Left ventricle myocardium inferior (tissue), 1 donor: ENCODE results near the gene MTRF1L. TPM values are rescaled to one million over a fixed set of nuclear protein-coding genes. Genes with fewer than 3 reads are reported as not detected.

Experiments used
- DNase-seq: peaks from one replicate; pipeline ENCODE4 v3.0.0-alpha.2; 2020
- H3K27ac ChIP-seq: fragments of 200-600 bp; replicated peaks from 2 replicates; pipeline ENCODE4 v1.8.0; 2021
- H3K27me3 ChIP-seq: fragments of 200-600 bp; 2 replicates; pipeline ENCODE4 v1.8.0; 2021; ENCODE audit warnings: low read depth
- H3K36me3 ChIP-seq: fragments of 200-600 bp; 2 replicates; pipeline ENCODE4 v1.8.0; 2021
- H3K4me1 ChIP-seq: fragments of 200-600 bp; 2 replicates; pipeline ENCODE4 v1.8.0; 2021
- H3K4me3 ChIP-seq: fragments of 200-600 bp; 2 replicates; pipeline ENCODE4 v1.8.0; 2021; ENCODE audit warnings: mild to moderate bottlenecking, moderate library complexity
- H3K9me3 ChIP-seq: fragments of 200-600 bp; replicated peaks from 2 replicates; pipeline ENCODE4 v1.8.0; 2021
- CTCF ChIP-seq: fragments of 200-600 bp; IDR thresholded peaks from 2 replicates; pipeline ENCODE4 v1.8.0; 2021; ENCODE audit warnings: antibody characterized with exemption, mild to moderate bottlenecking, borderline replicate concordance
- intact Hi-C: fragments of 100-400 bp; cut with micrococcal nuclease; formaldehyde crosslinking; loops from one replicate; pipeline ENCODE4 v1.11.0; 2022
- total RNA-seq: library from RNA; stranded (reverse); fragmentation: NEBNext Ultra II Directional; extraction: Animal tissue kit (Norgen Biotek cat#: 25700); gene quantifications from one replicate; pipeline ENCODE4 v1.2.1, GENCODE V29; 2021
- donor health status: DM: no; HTN: yes; CAD: no; lungs with severe emphysema.

MTRF1L gene
- total RNA-seq, 1 donor from 2014 or later: 30.9 TPM

GRCh38 chr6:152982904-152983636 is 19.4 kb downstream of the MTRF1L start, which contains the start of gene FBXO5:
Gene FBXO5 (minus strand): TSS chr6:152983041. CDS start chr6:152982959, 82 bp downstream.
- no peaks in the 10 kb centered on the region for H3K9me3 ChIP-seq
- peak; percentile 98 for DNase-seq
- intact Hi-C loops: no loop called here
- TF ChIP-seq CTCF: no peak
- H3K27ac ChIP-seq: peak within 1 kb of the TSS; percentile 97
- H3K36me3 ChIP-seq: peaks cover 4% of the 10 kb centered on the region
- H3K4me1 ChIP-seq: peaks cover 30% of the 10 kb centered on the region
- peak within 1 kb of the TSS; percentile 78 for H3K4me3 ChIP-seq
- no peaks in the 10 kb centered on the region for H3K27me3 ChIP-seq

- H3K27ac ChIP-seq: no peak overlapping the region
- H3K4me1 ChIP-seq: peaks cover 30% of the 10 kb centered on the region
- TF ChIP-seq CTCF: no peak
- no peak for DNase-seq
- peaks cover 4% of the 10 kb centered on the region for H3K36me3 ChIP-seq
- H3K27me3 ChIP-seq: no peaks in the 10 kb centered on the region
- intact Hi-C loops: no loop called here
- no peaks in the 10 kb centered on the region for H3K9me3 ChIP-seq
- H3K4me3 ChIP-seq: peak overlapping the region; percentile 78
Observed at GRCh38 chr6:152981989-152982903, 20.3 kb downstream of the MTRF1L start.

- Histone ChIP-seq H3K36me3 (no peaks in the 10 kb centered on the region), H3K9me3 (no peaks in the 10 kb centered on the region), H3K27ac (no peak overlapping the region), H3K4me1 (peaks cover 30% of the 10 kb centered on the region), H3K4me3 (no peak overlapping the region), H3K27me3 (no peaks in the 10 kb centered on the region)
- TF ChIP-seq CTCF: no peak
- no peak for DNase-seq
- intact Hi-C loops: no loop called here
Observed at GRCh38 chr6:152981219-152981618, 21.3 kb downstream of the MTRF1L start.

GRCh38 chr6:152980656-152981055 is 21.9 kb downstream of the MTRF1L start:
- intact Hi-C loops: no loop called here
- H3K27me3 ChIP-seq: no peaks in the 10 kb centered on the region
- no peak overlapping the region for H3K27ac ChIP-seq
- H3K4me3 ChIP-seq: no peak overlapping the region
- peaks cover 30% of the 10 kb centered on the region for H3K4me1 ChIP-seq
- no peaks in the 10 kb centered on the region for H3K9me3 ChIP-seq
- no peaks in the 10 kb centered on the region for H3K36me3 ChIP-seq
- no peak for DNase-seq
- TF ChIP-seq CTCF: no peak

GRCh38 chr6:152979116-152979515 is 23.4 kb downstream of the MTRF1L start:
- no peaks in the 10 kb centered on the region for H3K9me3 ChIP-seq
- intact Hi-C loops: no loop called here

More at GRCh38 chr6:152979116-152979515, 23.4 kb downstream of the MTRF1L start:
- no peak for TF ChIP-seq CTCF
- Histone ChIP-seq H3K36me3 (peaks cover 9% of the 10 kb centered on the region), H3K4me1 (peaks cover 17% of the 10 kb centered on the region), H3K27me3 (no peaks in the 10 kb centered on the region), H3K4me3 (no peak overlapping the region), H3K27ac (no peak overlapping the region)
- no peak for DNase-seq
